Small intestine (tissue), 7 donors: ENCODE data around the gene FOXF1. TPM values are rescaled to one million over a fixed set of nuclear protein-coding genes. Genes with fewer than 3 reads are reported as not detected.
A peak's percentile ranks its signal among the peaks of the same experiment; 100 is the strongest.

Source experiments
- DNase-seq, 2 donors: peaks; one replicate each; pipeline versions ENCODE4 v3.0.0 to v3.0.0-alpha.2; 2013
- FAIRE-seq: peaks from 2 replicates; lab custom pipeline; 2012; peaks lifted over from hg19 to GRCh38; lab: Jason Lieb, UNC
- H3K27ac ChIP-seq, 3 donors: one replicate each; pipeline ENCODE4 v1.5.1; 2013; ENCODE audit warnings: low read length in 2 of 3, mild to moderate bottlenecking in 2 of 3, control low read depth in 1 of 3, inconsistent platforms in 1 of 3, low read depth in 1 of 3, moderate library complexity in 1 of 3
- H3K27me3 ChIP-seq, 3 donors: one replicate each; pipeline ENCODE4 v1.6.1; 2013; ENCODE audit warnings: low read length in 3 of 3, inconsistent platforms in 1 of 3; ENCODE audit not compliant: control insufficient read depth in 3 of 3, insufficient read depth in 3 of 3
- H3K36me3 ChIP-seq, 3 donors: one replicate each; pipeline ENCODE4 v1.6.1; 2013; ENCODE audit warnings: low read length in 3 of 3, inconsistent platforms in 1 of 3, low read depth in 1 of 3, mild to moderate bottlenecking in 1 of 3, moderate library complexity in 1 of 3; ENCODE audit not compliant: control insufficient read depth in 3 of 3, insufficient read depth in 2 of 3
- H3K4me1 ChIP-seq, 3 donors: one replicate each; pipeline ENCODE4 v1.6.1; 2013; ENCODE audit warnings: low read length in 2 of 3, inconsistent platforms in 1 of 3, low read depth in 1 of 3, mild to moderate bottlenecking in 1 of 3, moderate library complexity in 1 of 3; ENCODE audit not compliant: control insufficient read depth in 3 of 3, insufficient read depth in 2 of 3
- H3K4me3 ChIP-seq, 3 donors: one replicate each; pipeline ENCODE4 v1.5.1; 2013; ENCODE audit warnings: low read length in 3 of 3, control low read depth in 1 of 3, inconsistent platforms in 1 of 3, low read depth in 1 of 3, mild to moderate bottlenecking in 1 of 3, moderate library complexity in 1 of 3
- H3K9me3 ChIP-seq, 2 donors: one replicate each; pipeline ENCODE4 v1.6.1; 2013; ENCODE audit warnings: low read depth in 1 of 2, low read length in 1 of 2; ENCODE audit not compliant: control insufficient read depth in 2 of 2, insufficient read depth in 1 of 2
- WGBS, 3 donors: extraction: QIAGEN DNeasy Blood & Tissue Kit; methylation state at CpG; one replicate each; pipeline ENCODE4 v1.1.7; 2013; 5-methylcytosine and 5-hydroxymethylcytosine counted together
- polyA plus RNA-seq, 4 donors: library from polyadenylated mRNA; stranded (reverse) in 3 of 4; unstranded in 1 of 4; fragments of 200-250 nt in 3 of 4; fragments of 120-200 nt in 1 of 4; gene quantifications; one replicate each; pipeline versions ENCODE4 v1.2.1 to v1.2.3, GENCODE V29; 2013
- donor health status: healthy with polysubstance abuse.
- donor health status: control.
- donor health status: control.
- donor health status: Bipolar disorder and iron deficiency.
- donor health status: healthy.

Gene FOXF1
- polyA plus RNA-seq, 4 donors, result 4.6 to 17.4 (median 7.2) TPM; not detected in 1

- no peak for FAIRE-seq
- H3K36me3 ChIP-seq, result peaks cover 7 to 44% (median 10%) of the 10 kb centered on the region in 3 donors
- peaks cover 0 to 6% (median 5%) of the 10 kb centered on the region in 3 donors for H3K4me1 ChIP-seq
- H3K9me3 ChIP-seq, result no peaks in the 10 kb centered on the region
- WGBS, 3 donors, result 94 to 96% (median 96%) methylated on average over 5 of the region's 5 CpGs
- no peak for DNase-seq
- no peaks in the 10 kb centered on the region for H3K27me3 ChIP-seq
- H3K27ac ChIP-seq, result no peak overlapping the region
- no peak overlapping the region for H3K4me3 ChIP-seq
These were observed 40.0 kb downstream of the FOXF1 start for GRCh38 chr16:86550281-86550680.

DNA sequence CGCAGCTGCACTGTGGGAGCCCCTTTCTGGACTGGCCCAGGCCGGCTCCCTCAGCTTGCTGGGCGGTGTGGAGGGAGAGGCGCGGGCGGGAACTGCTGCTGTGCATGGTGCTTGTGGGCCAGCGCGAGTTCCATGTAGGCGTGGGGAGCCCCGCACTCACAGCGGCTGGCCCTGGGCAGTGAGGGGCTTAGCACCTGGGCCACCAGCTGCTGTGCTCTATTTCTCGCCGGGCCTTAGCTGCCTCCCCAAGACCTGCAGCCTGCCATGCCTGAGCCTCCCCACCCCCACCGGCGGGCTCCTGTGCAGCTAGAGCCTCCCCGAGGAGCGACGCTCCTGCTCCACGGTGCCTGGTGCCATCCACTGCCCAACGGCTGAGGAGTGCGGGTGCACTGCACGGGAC lies 43.0 kb downstream of the FOXF1 start:
- no peaks in the 10 kb centered on the region for H3K27me3 ChIP-seq
- no peaks in the 10 kb centered on the region for H3K9me3 ChIP-seq
- 94 to 98% (median 97%) methylated on average over 22 of the region's 22 CpGs for WGBS, 3 donors
- H3K36me3 ChIP-seq, result peaks cover 2 to 27% (median 2%) of the 10 kb centered on the region in 3 donors
- H3K27ac ChIP-seq, result no peak overlapping the region
- DNase-seq (no peak), FAIRE-seq (no peak)
- peaks cover 0 to 10% (median 6%) of the 10 kb centered on the region in 3 donors for H3K4me1 ChIP-seq
- no peak overlapping the region for H3K4me3 ChIP-seq

GRCh38 chr16:86554599-86554916 lies 44.2 kb downstream of the FOXF1 start:
- no peaks in the 10 kb centered on the region for H3K9me3 ChIP-seq
- FAIRE-seq, result no peak
- WGBS, 3 donors, result 2 to 5% (median 5%) methylated on average over 10 of the region's 10 CpGs
- H3K36me3 ChIP-seq, result peaks cover 0 to 21% (median 0%) of the 10 kb centered on the region in 3 donors
- peaks cover 0 to 10% (median 6%) of the 10 kb centered on the region in 3 donors for H3K4me1 ChIP-seq
- H3K27me3 ChIP-seq, result no peaks in the 10 kb centered on the region
- peak overlapping the region; percentile 34 to 92 (median 52) for H3K27ac ChIP-seq
- H3K4me3 ChIP-seq, result peak overlapping the region; percentile 72 to 92 (median 92)
- DNase-seq, result no peak

DNA sequence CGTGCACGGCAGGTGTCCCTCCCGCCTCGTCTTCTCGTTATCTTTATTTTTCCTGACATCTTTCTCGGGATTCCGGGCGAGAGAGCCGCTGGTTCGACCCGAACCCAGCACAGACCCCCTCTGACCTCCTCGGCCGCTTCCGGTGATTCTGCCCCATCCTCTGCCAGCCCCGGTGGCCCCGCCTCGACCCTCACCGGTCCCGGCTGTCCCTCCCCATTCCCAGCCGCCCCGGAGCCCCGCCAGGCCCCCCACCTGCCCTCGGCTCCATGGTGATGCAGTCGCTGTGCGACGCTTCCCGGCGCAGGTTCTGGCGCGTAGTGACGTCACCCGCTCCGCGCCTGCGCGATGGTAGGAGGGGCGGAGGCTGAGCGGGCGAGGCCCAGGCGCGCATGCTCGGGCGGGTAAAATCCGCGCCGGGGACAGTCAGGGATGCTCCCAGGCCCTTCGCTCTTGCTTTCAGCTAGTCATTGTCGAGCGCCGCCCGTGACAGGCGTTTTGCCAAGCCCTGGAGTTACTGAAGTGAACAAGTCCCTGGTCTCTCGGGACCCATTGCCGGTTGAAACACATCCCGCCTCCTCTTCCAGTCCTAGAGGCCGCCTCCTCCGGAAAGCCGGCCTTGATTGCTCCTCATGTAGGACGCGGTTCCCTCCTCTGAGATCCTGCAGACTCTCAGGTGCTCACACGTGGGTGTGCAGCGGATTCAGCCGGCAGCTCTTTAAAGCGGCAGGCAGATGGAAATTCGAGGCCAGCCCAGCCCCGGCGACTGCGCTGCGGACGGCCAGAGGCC lies 44.8 kb downstream of the FOXF1 start, which contains the start of gene MTHFSD:
Gene MTHFSD, minus strand, starts transcription at position 319 of the 787 bp plus-strand sequence. Its CDS starts 51 bp downstream, at position 268.
- WGBS, 3 donors, result 3 to 5% (median 5%) methylated on average over 66 to 70 of the region's 70 CpGs
- H3K9me3 ChIP-seq, result no peaks in the 10 kb centered on the region
- H3K4me3 ChIP-seq, result peak within 1 kb of the TSS; percentile 72 to 92 (median 92)
- no peaks in the 10 kb centered on the region for H3K27me3 ChIP-seq
- H3K27ac ChIP-seq, result peak within 1 kb of the TSS; percentile 34 to 92 (median 52)
- peaks cover 0 to 15% (median 0%) of the 10 kb centered on the region in 3 donors for H3K36me3 ChIP-seq
- H3K4me1 ChIP-seq, result peaks cover 0 to 10% (median 6%) of the 10 kb centered on the region in 3 donors
- DNase-seq, result peak; percentile 89 to 97
- FAIRE-seq, result no peak

GRCh38 chr16:86555704-86556075 lies 45.4 kb downstream of the FOXF1 start:
- Histone ChIP-seq H3K9me3 (no peaks in the 10 kb centered on the region), H3K27me3 (no peaks in the 10 kb centered on the region), H3K4me1 (peaks cover 0 to 10% (median 6%) of the 10 kb centered on the region in 3 donors), H3K4me3 (peak overlapping the region in 2 of 3 donors; percentile 92), H3K36me3 (peaks cover 0 to 10% (median 0%) of the 10 kb centered on the region in 3 donors), H3K27ac (no peak overlapping the region)
- peak in 1 of 2 donors; percentile 11 for DNase-seq
- FAIRE-seq, result no peak
- WGBS, 3 donors, result 32 to 48% (median 44%) methylated on average over 17 of the region's 17 CpGs

GRCh38 chr16:86556576-86556975 lies 46.2 kb downstream of the FOXF1 start:
- Histone ChIP-seq H3K4me1 (peaks cover 0 to 10% (median 6%) of the 10 kb centered on the region in 3 donors), H3K27me3 (peaks cover 0 to 3% (median 0%) of the 10 kb centered on the region in 3 donors), H3K4me3 (no peak overlapping the region), H3K27ac (no peak overlapping the region), H3K9me3 (no peaks in the 10 kb centered on the region), H3K36me3 (peaks cover 0 to 7% (median 0%) of the 10 kb centered on the region in 3 donors)
- 60 to 80% (median 69%) methylated on average over 5 of the region's 5 CpGs for WGBS, 3 donors
- DNase-seq (no peak), FAIRE-seq (no peak)

DNA sequence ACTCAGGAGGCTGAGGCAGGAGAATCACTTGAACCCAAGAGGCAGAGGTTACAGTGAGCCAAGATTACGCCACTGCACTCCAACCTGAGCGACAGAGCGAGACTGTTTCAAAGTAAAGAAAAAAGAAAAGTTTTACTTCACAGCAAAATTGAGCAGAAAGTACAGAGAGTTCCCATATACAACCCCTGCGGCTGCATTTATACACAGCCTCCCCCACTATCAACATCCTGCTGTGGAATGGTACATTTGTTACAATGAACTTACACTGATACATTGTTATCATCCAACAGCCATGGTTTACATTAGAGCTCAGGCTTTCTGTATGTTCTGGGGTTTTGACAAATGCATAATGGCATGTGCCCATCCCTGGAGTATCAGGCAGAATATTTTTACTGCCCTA lies 47.3 kb downstream of the FOXF1 start:
- no peak overlapping the region for H3K27ac ChIP-seq
- H3K4me1 ChIP-seq, result peaks cover 0 to 10% (median 6%) of the 10 kb centered on the region in 3 donors
- FAIRE-seq (no peak), DNase-seq (no peak)
- H3K4me3 ChIP-seq, result no peak overlapping the region
- no peaks in the 10 kb centered on the region for H3K36me3 ChIP-seq
- H3K9me3 ChIP-seq, result no peaks in the 10 kb centered on the region
- WGBS, 3 donors, result 67 to 85% (median 73%) methylated on average over 4 of the region's 4 CpGs
- H3K27me3 ChIP-seq, result peaks cover 0 to 3% (median 0%) of the 10 kb centered on the region in 3 donors

DNA sequence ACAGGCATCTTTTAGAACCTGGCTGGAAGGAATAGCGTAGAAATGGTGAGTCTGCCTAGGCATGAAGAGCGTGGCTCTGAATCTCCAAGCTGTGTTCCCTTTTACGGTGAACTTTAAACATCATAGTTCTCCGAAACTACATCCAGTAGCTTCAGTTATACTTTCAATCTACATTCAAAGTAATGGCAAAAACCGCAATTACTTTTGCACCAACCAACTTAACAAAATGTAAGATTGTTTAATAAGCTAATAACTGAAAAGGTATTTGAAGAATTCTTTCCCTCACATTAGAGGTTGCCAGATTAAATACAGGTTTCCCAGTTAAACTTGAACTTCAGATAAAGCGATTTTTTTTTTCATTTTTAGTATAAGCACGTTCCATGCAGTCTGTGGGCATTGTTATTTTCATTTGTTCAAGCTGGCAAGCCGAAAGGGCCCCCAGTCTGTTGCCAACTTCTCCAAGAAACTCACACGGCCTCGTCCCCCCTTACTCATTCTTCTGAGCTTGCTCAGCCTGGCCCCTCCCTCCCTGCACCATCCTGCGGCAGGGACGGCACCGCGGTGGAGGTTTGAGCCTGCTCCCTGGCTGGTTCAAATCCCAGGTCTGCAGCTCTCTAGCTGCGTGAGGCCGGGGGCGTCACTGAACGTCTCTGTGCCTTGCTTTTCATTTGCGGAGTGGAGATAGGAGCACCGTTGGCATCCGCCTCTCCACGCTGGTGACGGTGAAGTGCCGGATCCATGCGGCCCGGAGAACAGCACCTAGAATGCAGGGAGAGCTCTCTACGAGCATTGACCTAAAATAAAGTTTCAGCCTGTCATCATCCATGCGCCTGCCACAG lies 48.2 kb downstream of the FOXF1 start:
- FAIRE-seq, result no peak
- 74 to 79% (median 74%) methylated on average over 28 of the region's 28 CpGs for WGBS, 3 donors

More for the DNA sequence above, 48.2 kb downstream of the FOXF1 start:
- Histone ChIP-seq H3K4me3 (no peak overlapping the region), H3K9me3 (no peaks in the 10 kb centered on the region), H3K36me3 (no peaks in the 10 kb centered on the region), H3K27me3 (peaks cover 0 to 7% (median 0%) of the 10 kb centered on the region in 3 donors), H3K27ac (no peak overlapping the region), H3K4me1 (peaks cover 0 to 10% (median 6%) of the 10 kb centered on the region in 3 donors)
- no peak for DNase-seq
